NCI-H2107 treated with DMSO at 0.1 percent for 48 hours (cell line): ENCODE data around the gene ACAP1.

Source experiments
- DNase-seq: peaks from one replicate; lab custom pipeline; 2025; ENCODE audit not compliant: unreplicated experiment; lab: John Stamatoyannopoulos, UW

ACAP1 gene

DNA sequence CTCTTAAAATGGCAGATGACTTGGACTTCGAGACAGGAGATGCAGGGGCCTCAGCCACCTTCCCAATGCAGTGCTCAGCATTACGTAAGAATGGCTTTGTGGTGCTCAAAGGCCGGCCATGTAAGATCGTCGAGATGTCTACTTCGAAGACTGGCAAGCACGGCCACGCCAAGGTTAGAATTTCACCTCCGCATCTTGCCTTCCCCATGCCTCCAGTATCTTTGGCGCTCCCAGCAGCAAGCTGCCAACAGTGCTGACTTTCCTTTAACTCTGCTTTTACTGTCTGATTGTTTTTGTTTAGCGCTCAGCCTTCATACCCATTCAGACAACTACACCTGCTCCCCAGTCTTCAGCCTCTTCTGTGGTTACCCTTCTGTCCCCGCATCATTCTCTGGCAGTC, 26.7 kb upstream of the ACAP1 start:
- DNase-seq: no peak

DNA sequence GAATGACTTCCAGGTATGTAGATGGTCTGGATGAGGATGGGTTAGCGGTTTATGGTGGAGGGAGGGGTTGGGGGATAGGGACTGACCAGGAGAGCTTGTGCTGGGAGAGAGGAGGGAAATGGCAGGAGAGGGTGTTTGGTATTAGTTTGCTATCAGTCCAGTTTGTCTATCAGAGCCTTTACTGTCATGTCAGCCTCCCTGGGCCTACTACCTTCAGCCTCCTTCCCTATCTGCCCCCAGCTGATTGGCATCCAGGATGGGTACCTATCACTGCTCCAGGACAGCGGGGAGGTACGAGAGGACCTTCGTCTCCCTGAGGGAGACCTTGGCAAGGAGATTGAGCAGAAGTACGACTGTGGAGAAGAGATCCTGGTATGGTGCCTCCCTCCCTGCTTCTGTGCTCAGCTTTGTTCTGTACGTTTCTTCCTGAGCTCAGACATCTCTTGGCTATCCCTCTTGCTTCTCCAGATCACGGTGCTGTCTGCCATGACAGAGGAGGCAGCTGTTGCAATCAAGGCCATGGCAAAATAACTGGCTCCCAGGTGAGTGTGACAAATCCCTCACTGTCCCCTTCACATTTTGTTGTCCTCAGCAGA, 25.1 kb upstream of the ACAP1 start:
- DNase-seq: no peak

DNA sequence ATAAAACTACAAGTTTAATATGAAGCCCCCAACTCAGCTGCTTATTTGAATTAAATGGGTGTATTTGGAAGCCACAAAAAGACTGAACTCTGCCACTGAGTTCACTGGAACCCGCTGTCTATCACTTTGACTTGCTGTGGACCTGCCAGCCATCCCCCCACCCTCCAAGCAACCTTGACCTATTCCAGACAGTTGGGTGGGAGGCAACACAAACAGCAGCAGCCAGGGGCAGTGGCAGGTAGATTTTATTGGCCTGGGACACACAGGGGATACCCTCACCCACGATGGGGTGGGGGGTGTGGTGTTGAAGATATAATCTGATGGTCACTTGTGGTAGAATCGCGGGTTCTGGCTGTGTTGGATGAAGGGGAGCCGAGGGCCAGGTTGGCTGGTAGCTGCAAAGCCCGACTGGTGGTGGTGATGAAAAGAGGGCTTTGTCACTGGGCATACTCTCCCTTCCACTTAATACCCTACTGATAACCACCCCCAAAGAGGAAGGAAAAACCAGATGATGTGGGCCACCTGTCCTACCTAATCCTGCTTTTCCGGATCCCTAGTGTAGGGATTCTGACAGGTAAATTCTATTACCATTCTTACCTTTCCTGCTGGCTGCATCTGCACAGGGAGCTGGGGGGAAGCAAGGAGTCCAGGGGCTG, 23.8 kb upstream of the ACAP1 start:
- no peak for DNase-seq

DNA sequence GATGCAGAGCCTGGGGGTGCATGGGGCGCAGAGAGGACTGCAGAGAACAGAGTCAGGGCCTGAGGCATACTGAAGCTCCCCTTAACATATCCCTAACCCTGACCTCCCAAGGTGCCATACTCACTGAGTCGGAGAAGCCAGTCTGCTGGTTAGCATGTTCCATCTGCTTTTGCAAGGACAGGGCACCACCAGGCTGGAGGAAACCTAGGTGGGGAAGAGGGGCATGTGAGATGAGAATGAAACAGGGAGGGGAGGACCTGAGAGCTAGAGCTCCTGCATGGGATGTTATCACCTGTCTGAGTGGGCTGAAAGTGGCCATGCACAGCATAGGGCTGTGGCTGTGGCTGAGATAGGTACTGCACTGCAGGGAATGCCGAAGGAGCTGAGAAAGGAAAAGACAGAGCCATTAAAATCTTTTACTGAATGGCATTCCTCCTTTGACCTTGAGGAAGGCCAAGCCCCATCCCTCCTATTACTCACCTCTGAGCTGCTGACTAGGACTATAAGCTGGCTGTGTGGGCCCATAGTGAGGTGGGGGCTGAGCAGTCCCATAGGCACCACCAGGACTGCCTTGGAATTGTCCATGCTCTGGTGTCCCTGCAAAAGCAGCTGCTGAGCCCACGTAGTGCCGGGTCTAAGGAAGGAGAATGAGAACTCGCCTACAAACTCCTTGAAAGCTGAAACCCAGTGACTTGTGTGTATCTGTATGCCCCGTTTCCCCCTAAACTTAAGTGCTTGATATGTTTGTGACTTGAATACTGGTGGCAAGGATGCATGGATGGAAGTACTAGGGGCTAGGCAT, 23.0 kb upstream of the ACAP1 start:
- DNase-seq: no peak

DNA sequence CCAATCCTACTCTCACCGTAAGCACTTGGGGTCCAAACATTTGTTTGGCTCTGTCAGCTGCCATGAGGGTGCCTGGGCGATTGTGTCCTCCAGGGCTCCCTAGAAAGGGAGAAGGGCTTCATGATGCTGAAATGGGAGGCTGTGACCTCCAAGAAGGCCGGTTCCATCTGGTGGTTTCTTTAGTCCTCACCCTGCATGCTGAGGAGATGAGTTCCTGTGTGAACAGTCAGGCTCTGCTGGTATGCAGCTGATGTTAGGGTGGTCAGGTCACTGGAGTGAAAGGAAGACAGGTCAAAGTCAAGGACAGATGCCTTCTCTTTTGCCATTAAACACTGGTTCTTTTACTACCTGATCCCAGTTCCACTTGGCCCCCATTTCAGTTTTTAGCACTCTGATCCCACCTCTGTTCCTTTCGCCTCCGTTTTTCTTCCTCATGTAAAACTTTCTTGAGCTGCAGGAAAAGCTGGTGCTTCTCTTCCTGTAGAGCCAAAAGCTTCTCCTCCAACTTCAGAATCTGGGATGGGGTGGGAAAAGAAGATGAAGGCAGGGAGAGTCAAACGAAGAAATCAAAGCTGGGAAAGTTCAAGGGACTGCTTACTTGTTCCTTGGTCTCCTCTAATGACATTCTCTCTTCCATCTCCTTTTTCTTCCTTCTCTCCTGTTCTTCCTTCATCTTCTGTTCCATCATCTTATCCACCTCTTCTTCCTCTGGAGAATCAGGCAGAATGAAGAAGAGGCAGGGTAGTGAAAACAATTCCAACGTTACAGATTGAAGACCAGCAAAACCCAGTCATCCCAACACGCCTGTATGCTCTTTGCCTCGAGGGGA, 22.2 kb upstream of the ACAP1 start:
- no peak for DNase-seq

DNA sequence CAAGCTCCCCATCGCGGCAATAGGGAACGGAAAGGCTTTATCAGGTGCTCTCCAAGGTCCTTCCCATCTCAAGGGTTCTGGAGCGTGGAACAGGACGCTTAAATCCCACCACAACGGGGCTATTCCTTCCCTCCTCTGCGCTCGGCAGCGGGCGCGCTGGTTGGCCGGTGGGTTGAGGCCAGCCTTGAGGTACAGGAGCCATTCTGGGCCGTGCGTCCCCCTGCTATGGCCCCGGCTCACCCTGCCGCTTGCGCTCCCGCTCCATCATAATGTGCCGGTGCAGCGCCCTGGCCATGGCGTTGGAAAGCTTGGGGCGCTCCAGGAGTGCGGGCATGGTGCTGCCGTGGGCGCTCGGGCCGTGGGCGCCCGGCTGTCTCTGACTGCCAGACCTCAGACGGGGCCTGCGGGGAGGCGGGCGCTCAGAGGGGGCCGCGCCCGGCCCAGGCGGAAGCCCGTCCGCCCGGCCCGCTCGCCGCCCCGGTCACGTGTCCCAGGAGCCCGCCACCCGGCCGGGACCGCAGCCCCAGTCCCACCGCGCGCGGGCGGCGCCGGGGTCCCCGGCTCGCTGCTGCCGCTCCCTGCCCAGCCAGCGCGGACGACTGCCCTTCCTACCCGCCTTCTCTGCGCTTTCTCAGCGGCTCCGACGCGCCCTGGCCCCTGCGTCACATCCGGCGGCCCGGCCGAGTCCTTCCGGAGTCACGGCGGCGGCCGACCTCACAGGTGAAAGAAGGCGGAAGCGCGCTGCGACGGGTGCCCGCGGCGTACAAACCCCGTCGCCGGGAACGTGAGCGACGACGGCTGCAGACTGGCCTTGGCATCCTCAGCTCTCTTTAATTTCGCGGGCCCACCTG, 21.4 kb upstream of the ACAP1 start, which contains the start of gene GPS2:
Gene GPS2 (minus strand): TSS at position 642 of the 851 bp plus-strand sequence. CDS start 308 bp downstream, at position 334.
- no peak for DNase-seq

DNA sequence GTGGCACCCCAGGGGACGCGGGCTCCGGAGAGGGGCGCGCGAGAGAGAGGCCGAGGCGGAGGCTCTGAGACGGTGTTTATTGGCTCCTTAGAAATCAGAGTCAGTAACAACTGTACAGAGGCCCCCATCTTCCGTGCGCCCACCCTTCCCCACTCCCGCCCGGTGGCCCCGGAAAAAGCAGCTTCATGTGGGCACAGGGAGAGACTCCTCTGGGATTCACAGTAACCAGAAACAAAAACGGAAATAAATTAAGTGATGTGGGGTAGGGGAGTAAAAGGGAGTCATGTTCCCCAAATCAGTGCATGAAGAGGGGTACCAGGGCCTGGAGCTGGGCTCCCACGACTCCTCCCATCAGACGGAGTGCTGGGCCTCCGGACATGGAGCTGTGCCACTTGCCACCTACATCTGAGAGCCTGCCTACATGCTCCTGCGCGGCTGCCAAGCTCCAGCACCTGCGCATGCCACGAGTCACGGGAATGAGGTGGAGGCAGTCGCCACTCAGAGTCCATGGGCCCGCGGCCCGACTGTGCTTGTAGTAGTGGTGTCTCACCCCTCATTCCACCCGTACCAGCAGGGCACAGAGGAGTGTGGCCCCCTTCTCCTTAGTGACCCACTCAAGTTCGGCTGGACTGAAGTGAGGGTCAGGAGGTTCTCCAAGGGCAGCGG, 20.6 kb upstream of the ACAP1 start:
- DNase-seq: no peak

DNA sequence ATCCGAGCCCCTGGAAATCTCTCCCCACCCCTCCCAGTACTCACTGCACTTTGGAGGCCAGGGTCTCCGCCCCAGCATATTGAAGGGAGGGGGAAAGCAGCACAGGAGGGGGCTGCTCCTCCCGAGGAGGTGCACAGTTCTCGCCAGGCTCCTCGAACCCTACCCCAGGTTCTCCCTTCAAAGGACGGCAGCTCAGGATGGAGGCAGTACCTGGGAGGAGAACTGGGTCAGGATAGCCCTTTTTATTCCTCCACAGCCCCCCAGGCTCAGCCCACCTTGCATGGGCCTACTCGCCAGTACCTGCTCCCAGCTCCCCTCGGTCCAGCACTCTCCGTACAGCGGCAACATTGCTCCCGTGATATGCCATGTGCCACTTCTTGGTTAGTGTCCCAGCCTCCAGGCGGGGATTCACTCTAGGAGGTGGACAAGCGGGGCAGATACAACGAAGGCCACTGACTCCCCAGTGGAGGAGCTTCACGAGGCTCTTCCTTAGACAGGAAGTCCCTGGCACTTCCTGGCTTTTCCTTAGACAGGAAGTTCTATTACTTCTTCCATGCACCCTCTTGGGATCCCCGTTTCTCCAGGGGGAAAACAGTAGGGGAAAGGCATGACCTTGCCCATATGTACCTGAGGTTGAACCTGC, 19.0 kb upstream of the ACAP1 start:
- no peak for DNase-seq

DNA sequence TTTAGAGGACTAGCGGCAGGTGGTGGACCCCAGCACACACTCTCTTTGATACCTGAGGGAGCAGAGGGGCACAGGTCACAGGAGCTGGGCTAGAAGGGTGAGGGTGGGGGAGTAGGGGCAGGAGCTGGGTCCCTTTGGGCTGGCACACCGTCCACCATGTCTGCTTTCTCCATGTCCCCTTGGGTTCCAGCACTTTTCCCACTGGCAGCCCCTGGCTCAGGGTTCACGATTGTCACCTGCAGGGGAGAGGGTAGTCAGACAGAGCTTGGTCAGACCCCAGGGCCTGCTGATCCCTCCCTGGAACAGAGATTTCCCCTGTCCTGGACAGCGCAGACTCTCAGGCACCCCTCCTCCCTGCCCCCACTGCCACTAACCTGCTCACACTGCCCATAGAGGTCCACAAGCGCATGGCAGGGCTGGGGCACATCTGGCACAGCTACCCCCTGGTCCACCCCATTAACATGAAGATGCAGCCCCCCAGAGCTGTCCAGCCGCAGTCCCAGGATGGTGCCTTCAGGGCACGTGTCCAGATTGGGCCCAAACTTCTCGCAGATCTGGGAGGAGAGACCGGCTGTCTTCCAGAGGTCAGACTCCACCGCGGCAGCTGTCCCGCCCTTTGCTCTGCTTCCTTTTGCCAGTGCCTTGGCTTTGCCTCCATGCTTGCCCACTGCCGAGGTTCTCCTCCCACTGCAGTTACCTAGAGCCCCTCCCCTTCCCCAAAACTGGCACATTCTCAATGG, 18.0 kb upstream of the ACAP1 start:
- DNase-seq: no peak

DNA sequence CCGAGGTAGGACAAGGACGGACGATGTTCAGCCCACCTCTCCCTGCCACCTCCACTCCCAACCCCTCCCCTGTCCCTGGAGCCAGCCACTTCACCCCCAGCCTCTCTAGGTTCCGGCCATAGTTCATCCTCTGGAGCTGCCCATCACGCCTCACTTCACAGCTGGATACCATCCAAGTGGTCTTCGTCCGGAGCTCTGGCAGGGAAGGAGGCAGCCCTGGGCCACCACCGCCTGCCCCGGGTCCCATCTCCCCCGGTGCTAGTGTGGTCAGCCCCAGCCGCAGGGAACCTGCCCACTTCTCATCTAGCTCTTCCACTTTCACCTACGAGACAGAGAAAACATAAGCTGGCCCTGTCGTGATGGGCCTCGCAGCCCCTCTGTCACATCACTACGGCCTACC, 14.9 kb upstream of the ACAP1 start:
- DNase-seq: no peak

DNA sequence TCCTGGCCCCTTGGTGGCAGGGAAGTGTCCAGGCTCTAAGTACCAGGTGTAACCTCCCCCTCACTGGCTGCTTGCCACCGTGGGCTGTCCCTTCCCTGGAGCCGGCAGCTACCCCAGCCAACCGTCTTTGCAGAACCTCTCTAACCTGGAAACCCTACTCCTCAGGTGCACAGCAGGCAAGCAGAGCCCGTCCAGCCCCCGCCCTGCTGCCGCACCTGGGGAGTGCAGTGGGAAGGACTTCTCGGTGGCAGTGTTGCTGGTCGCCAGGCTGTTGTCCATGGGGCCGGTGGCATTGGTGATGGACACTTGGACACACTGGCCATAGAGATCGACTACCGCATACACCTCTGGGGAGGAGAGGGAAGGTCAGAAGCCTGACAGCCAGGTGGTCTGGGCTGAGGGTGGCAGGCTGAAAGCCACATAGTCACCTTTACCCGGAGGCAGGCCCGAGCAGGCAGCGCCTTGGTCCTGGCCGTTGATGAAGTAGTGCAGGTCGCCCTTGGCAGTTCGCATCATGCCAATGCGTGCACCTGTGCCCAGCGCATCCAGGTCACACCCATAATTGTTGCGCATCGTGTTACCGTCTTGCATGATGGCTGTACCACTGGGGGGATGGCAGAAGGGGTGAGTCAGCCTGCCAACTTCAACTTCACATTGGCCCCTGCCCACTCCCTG, 13.7 kb upstream of the ACAP1 start:
- no peak for DNase-seq

DNA sequence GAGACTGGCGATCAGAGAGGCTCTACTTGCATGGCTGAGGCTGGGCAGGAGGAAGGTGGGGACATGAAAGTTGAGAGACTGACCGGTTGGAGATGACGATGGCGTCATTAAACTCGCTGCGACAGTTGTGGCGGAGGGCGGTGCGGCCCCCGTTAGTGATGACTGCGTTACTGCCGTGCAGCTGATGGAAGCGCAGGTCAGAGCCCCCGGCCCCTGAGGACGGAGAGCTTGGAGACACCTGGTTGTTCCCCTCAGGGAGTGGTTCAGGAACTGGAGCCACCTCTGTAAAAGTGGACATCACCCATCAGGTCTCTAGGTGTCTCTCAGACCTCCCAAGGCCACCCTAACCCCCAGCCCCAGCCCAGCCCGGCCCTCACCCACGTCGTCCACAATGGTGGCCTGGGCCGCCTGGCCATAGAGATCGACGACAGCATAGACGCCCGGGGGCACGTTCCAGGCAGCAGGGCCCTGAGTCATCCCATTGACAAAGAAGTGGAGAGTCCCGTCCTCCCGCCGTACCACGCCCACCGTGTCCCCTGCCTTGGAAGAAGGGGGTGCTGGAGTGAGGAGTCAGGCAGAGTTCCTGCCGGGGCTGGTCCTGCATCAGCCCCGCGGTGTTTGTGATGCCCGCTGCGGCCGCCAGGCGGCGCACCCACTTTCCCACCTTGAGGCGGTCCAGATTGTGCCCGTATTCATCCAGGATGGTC, 12.4 kb upstream of the ACAP1 start:
- DNase-seq: no peak

DNA sequence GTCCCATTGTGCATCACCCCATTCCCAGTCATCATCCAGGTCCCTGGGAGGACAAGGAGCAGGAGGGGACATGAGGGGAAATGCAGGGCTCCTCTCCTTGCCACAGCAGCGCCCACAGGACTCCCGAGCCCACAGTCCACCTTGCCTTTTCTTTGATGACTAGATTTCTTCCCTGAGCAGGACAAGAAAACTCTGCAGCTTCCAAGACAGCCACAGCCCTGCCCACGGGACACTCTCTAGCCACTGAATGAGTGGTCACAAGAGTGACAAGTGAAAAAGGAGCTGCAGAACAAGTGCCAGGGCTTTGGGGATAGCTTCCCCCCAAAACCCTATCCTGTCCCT, 11.9 kb upstream of the ACAP1 start:
- no peak for DNase-seq

DNA sequence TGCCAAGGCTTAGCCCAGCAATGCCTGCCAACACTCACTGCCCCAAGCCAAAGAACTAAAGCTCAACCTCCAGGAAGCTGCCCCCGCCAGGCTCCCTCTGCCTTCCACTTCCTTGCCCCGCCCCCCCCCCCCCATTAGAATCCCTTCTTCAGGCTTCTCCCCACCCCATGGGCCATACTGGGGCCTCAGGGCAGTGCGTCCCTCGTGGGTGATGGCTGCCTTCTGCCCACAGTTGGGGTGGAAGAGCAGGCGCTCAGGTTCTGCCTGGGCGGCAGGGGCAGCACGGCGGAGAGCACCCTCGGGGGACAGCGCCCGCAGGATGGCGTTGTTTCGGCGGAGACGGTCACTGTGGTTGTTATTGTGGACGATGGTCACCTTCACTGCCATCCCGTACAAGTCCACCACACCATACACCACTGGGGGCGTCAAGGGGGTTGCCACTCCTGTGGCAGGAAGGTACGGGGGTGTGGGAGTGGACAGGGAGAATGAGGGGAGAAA, 11.2 kb upstream of the ACAP1 start:
- no peak for DNase-seq

DNA sequence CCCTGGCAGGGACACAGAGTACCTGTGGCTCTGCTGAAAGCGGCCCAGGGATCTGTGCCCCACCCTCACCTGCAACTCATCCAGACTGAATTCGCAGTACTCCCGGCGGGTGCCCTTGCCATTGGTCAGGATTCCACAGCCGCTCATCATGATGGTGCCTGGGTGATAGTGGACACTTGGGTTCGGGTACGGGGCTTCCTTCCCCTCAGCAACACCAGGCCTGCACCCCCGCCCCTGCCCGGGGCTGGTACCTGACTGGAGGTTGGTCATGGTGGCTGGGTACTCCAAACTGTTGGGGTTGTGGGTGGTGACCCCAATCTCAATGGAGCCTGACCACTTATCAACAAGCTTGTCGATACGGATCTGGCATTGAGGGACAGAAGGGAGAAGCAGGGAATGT, 10.1 kb upstream of the ACAP1 start:
- DNase-seq: no peak

DNA sequence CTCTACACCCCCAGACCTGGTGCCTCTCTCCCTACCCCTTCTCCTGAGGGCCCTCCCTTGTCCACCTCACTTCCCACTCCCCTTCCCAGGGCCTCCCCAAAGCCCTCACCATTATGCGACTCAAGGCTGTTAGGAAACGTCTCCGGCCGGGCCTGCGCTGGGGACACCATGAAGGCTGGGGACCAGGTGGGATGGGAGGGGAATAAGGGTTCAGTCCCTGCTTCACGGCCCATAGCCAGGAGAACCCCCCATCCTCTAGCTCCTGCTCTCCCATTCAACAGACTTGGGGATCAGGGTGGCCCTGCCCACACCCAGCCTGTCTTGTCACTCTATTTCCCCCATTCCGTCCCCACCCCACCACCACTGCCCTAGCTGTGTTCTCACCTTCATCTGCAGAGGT, 9.3 kb upstream of the ACAP1 start:
- DNase-seq: no peak

DNA sequence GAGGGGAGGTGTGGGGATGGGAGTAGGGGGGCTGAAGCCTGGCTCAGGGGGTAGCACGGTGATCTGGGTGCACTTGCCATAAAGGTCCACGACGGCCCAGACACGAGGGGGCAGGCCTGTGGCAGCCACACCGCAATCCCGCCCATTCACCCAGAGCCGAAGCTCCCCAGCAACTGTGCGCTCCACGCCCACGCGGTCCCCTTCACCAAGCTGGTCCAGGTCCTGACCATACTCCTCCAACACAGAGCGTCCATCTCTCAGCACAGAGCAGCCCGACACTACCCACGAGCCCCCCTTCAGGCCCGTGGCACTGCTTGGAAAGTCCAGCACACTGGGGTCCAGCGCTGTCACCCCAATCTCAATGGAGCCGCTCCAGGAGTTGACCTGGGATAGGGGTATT, 8.8 kb upstream of the ACAP1 start:
- DNase-seq: no peak

DNA sequence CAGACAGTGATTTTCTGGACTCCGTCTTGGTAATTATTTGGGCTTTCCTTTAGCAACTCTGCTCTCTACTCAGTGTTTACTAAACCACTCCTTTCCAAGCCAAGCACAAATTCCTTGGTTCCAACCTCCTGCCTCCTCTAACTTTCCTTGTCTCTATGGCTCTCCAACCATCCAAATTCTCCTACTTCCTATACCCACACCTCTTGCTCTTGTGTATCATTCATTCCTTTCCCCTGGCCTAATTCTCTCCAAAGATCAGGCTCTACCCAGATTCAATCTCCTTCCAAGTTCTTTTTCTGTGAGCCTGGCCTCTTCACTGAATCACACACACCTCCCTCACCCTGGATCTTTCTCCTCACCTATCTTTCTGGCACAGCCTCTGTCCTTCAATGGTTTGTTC, 8.3 kb upstream of the ACAP1 start:
- DNase-seq: no peak
